GM19193 (cell line): ENCODE measurements around the gene TNS3.

Experiments
- POLR2A ChIP-seq: IDR thresholded peaks from 4 replicates; pipeline ENCODE4 v1.6.1; 2011; ENCODE audit not compliant: insufficient read depth, insufficient read length; ENCODE audit errors: extremely low read depth

Gene TNS3

GRCh38 chr7:47514818-47515217, 67.1 kb downstream of the TNS3 start:
- TF ChIP-seq POLR2A = no peak

- TF ChIP-seq POLR2A = no peak
These were observed 67.5 kb downstream of the TNS3 start for GRCh38 chr7:47514367-47514766.

DNA sequence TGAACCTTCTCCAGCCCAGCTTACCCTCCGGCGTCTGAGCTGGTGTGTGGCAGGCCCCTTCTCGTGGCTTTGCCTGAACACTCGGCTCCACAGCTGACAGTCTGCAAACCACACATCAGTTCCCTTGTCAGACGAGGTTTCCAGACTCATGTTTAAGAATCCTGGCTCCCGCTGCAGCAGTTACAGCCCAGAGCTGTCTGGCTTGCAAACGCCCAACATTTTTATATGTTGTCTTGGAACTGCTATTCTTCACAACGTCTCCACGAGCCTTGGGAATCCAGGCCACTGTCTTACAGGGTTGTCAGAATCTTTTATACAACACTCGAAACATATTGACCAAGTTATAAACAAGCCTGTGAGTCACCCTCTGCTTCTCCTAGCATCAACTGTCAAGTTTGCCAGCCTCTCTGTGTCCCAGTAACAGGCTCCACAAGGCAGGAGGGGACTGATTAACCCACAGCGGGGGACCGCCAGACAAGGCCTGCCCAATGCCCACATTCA, 68.1 kb downstream of the TNS3 start:
- no peak for TF ChIP-seq POLR2A

- no peak for TF ChIP-seq POLR2A
These were observed 69.3 kb downstream of the TNS3 start for GRCh38 chr7:47512481-47513176.

GRCh38 chr7:47511699-47512370, 70.1 kb downstream of the TNS3 start:
- TF ChIP-seq POLR2A = no peak

DNA sequence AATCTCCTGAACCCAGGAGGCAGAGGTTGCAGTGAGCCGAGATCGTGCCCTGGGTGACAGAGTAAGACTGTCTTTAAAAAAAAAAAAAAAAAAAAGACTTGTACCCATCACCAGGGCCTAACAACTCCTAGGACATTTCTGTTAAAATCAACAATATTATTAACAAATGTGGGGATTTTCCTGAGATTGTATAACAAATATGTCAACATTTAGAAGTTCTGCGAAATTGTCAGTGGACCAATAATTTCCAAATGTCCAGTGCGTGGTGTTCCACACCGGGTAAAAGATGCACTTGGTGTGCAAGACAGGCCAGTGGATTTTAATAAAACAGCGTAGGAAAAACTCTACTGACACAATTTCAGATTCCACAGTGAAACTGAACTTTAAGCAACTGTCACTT, 71.1 kb downstream of the TNS3 start:
- TF ChIP-seq POLR2A = no peak

DNA sequence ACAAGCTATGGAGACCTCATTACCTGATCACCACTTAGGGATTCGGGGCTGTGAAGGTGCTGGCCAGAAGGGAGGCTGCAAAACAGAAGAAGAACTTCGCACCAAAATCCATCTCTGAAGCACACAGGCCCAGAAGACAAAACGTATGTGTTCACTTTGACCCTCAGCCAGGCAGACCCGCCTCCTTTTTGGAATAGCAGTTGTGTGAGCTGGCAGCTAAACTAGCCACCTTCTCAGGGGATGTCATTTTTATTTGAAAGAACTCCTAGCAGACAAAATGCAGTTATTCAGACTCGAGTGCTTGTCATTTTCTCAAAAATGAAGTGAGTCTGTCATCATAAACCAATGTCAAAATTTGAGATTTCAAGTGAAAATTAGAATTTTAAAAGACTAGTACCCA, 71.7 kb downstream of the TNS3 start:
- no peak for TF ChIP-seq POLR2A

GRCh38 chr7:47509571-47509970, 72.3 kb downstream of the TNS3 start:
- no peak for TF ChIP-seq POLR2A

DNA sequence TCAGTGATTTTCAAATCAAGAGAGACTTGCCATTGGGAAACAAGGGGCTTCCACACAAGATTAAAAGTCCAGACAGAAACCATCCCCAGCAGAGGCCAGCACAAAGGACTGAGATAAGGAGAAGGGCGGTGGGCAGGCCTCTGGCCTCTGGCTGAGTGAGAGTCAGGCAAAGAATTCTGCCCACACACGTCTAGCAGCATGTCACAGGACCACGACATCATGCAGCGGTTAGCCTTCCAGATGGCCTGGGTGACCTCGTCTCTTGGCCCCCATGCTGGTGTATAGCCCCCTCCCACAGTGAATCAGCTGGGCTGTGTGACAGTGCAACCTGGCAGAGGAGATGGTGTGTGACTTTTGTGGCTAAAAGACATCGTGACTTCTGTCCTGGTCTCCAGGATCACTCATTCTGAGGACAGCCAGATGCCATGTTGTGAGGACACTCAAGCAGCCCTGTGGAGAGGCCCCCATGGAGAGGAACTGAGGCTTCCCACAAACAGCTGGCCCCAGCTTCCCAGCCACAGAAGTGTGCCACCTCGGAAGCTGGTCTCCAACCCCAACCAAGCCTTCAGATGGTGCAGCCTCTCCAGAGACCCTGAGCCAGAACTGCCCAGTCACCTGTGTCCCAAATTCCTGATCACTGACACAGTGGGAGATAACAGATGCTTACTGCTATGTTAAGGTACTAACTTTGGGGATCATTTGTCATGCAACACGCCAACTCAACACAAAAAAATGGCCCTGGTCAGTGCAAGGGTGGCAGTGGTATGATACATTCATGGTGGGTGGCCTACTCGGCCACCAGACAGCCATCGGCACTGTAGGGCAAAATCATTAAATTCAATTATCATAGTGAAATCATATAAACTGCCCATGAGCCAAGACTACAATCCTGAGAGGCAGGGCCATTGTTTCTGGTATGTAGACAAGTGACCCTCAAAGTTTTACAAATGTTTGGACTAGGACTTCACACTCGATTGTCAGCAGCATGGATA, 73.2 kb downstream of the TNS3 start:
- TF ChIP-seq POLR2A = no peak

DNA sequence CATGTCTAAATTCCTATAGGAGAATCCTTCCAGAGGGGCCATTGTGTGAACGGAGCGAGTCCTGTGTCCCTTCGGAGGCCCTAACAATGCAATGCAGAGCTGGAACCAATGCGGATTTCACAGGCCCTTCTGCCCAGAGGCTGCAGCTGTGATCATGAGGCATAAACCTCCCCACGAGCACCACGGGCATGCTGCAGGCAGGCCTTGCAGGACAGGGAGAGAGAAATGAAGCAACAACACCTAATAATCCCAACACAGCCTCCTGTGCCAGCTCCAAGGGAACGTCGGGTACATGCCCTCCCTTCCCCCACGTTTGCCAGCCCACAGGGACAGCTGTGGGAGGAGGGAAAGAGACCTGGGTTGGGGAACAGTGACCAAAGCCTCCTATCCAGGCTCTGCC, 74.4 kb downstream of the TNS3 start:
- TF ChIP-seq POLR2A = no peak

- no peak for TF ChIP-seq POLR2A
These were observed 75.2 kb downstream of the TNS3 start for GRCh38 chr7:47506382-47507339.

DNA sequence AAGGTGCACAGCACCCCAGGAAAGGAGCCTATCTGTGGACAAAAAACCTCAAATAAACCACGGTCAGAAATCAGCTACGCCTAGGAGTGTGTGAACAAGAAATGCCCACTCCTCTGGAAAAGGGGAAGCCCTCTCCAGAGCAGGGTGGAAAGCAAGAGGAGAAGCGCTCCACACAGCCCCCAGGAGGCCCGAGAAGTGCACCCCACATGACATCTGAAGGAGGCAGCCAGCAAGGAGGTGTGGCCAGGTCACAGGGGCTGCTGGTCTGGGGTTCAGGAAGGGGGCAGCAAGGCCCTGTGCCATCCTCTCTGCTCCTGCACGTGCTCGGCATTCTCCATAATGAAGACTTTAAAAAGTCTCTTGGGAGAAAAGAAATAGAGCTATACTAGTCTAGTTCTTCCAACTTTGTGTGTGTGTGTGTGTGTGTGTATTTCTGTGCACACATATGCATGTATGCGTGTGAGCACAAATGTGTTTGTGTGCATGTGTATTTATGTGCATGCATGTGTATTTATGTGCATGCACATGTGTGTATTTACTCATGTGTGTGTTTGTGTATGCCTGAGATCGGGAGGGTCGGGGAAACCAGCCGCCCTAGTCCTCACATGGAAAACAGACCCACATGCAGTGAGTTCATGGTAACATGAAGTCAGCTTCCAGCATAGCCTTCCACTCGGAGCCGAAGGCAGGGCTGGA, 76.5 kb downstream of the TNS3 start:
- TF ChIP-seq POLR2A = no peak

GRCh38 chr7:47504551-47505311, 77.2 kb downstream of the TNS3 start:
- TF ChIP-seq POLR2A = no peak

- no peak for TF ChIP-seq POLR2A
These were observed 78.6 kb downstream of the TNS3 start for GRCh38 chr7:47503281-47503680.
